Astrocyte (in vitro differentiated cells and primary cell): Measurements from ENCODE around the gene TSG101.

Experiments
- CTCF ChIP-seq: IDR thresholded peaks from 2 replicates; pipeline ENCODE4 v1.5.1; 2011; ENCODE audit warnings: low read depth, mild to moderate bottlenecking, inconsistent platforms, low read length, moderate library complexity; ENCODE audit not compliant: insufficient read depth
- EZH2 ChIP-seq: IDR thresholded peaks from 2 replicates; pipeline ENCODE4 v1.6.1; 2012; ENCODE audit warnings: mild to moderate bottlenecking, low read length, inconsistent platforms; ENCODE audit not compliant: insufficient read depth

GRCh38 chr11:18536209-18536608, 9.5 kb upstream of the TSG101 start:
- no peak for TF ChIP-seq EZH2
- TF ChIP-seq CTCF: no peak
